ENCODE data around the gene SMOC2.

DNA sequence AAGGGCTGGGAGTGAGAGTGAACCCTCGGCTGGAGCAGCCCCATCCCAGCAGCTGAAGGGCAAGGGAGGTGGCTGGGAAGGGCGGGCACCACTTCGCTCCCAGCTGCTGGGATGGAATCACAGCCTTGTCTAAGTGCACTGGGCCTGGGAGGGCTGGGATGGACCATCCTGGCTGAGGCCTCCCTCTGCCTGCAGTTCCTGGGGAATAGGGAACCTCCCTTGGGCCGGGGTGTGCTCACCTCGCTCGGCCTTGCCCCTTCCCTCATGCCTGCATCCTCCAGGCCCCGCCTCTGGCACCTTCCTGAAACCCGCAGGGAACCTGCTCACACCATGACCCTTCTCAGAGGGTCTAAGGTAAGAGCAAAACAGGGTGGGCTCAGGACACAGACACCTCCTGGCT lies 53.7 kb downstream of the SMOC2 start:
- TF ChIP-seq GATA2 (IDR thresholded peaks at IDR 0.05; ENCODE audit: low read depth, low read length) (no peak), GATA3 (IDR thresholded peaks at IDR 0.05; ENCODE audit: low read depth, low read length) (no peak)

All from SH-SY5Y (cell line).